ENCODE results near the gene CTAGE1. TPM values are rescaled to one million over a fixed set of nuclear protein-coding genes. Genes with fewer than 3 reads are reported as not detected.

The CTAGE1 gene
- total RNA-seq, 2 experiments from 2014 or later, result not detected

GRCh38 chr18:22448238-22448637 is 30.5 kb upstream of the CTAGE1 start:
- Mint-ChIP-seq H3K27me3 (peaks cover 3% of the 10 kb centered on the region), H3K36me3 (no peaks in the 10 kb centered on the region), H3K4me3 (no peak overlapping the region), H3K27ac (no peak overlapping the region), H3K4me1 (peaks cover 2% of the 10 kb centered on the region), H3K9me3 (peaks cover 24% of the 10 kb centered on the region)
- DNase-seq, result no peak

DNA sequence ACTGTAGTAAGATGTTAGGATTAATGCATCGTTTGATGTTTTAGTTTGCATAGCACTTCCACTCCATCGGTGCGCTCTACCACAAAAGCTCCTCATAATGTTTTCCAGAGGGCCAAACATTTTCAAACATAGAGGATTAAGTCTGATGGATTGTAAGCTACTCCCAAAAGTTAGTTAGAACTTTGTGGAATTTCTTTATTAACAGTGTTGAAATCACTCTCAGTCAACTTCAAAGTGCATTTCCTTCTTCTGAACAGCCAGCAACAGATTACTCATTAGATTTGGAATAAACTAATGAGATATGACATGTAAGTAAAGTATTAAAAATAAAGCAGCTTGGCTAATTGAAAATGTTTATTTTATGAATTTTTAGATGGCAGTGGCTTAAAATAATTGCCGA is 30.1 kb upstream of the CTAGE1 start:
- Mint-ChIP-seq H3K36me3 (no peaks in the 10 kb centered on the region), H3K27me3 (peaks cover 2% of the 10 kb centered on the region), H3K4me1 (peaks cover 2% of the 10 kb centered on the region), H3K27ac (no peak overlapping the region), H3K9me3 (peaks cover 24% of the 10 kb centered on the region), H3K4me3 (no peak overlapping the region)
- no peak for DNase-seq

GRCh38 chr18:22446911-22447310 is 29.2 kb upstream of the CTAGE1 start:
- Mint-ChIP-seq H3K36me3 (no peaks in the 10 kb centered on the region), H3K4me3 (no peak overlapping the region), H3K4me1 (no peaks in the 10 kb centered on the region), H3K9me3 (peaks cover 24% of the 10 kb centered on the region), H3K27me3 (no peaks in the 10 kb centered on the region), H3K27ac (no peak overlapping the region)
- DNase-seq, result no peak

DNA sequence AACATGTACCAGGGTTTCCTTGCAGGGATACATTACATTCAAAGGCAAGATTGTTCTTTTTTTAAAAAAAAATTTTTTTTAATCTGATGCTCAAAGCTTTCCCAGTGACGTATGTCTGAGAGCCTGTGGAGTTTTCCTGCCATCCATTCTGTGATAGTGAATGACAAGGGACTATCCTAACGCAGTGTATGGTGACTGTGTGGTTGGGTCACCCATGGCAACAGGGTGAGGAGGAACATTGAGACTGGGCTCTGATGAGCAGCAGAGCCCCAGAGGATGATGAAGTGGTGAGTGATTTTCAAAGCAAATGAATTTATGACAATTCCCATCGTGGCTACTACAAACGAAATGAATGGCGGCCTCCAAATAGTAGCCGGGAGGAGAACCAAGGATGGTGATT is 28.6 kb upstream of the CTAGE1 start:
- Mint-ChIP-seq H3K9me3 (peaks cover 24% of the 10 kb centered on the region), H3K4me3 (no peak overlapping the region), H3K36me3 (no peaks in the 10 kb centered on the region), H3K4me1 (no peaks in the 10 kb centered on the region), H3K27ac (no peak overlapping the region), H3K27me3 (no peaks in the 10 kb centered on the region)
- no peak for DNase-seq

GRCh38 chr18:22441638-22442037 is 23.9 kb upstream of the CTAGE1 start:
- Mint-ChIP-seq H3K4me1 (no peaks in the 10 kb centered on the region), H3K36me3 (no peaks in the 10 kb centered on the region), H3K9me3 (no peaks in the 10 kb centered on the region), H3K27ac (no peak overlapping the region), H3K4me3 (no peak overlapping the region), H3K27me3 (no peaks in the 10 kb centered on the region)
- no peak for DNase-seq

DNA sequence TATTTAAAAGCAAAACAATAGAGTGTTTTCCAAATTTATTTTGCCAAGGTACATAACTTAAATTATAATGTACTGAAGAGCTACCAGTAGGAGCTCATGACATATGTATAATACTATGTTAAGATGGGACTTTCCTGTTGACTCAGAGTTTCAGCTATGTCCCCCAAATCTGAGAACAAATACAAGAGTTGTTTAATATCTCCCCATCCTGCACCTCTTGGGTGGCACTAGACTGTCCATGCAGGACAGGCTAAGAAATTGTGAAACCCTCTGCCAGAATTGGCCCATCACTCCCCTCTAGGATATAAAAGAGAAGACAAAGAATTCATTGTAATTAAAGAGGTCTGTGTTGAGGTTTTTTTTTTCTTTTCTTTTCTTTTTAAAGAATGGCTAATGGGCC is 21.7 kb upstream of the CTAGE1 start:
- H3K9me3 Mint-ChIP-seq, result no peaks in the 10 kb centered on the region
- DNase-seq, result no peak
- H3K27ac Mint-ChIP-seq, result no peak overlapping the region
- no peaks in the 10 kb centered on the region for H3K27me3 Mint-ChIP-seq
- no peaks in the 10 kb centered on the region for H3K4me1 Mint-ChIP-seq
- H3K4me3 Mint-ChIP-seq, result no peak overlapping the region
- no peaks in the 10 kb centered on the region for H3K36me3 Mint-ChIP-seq

DNA sequence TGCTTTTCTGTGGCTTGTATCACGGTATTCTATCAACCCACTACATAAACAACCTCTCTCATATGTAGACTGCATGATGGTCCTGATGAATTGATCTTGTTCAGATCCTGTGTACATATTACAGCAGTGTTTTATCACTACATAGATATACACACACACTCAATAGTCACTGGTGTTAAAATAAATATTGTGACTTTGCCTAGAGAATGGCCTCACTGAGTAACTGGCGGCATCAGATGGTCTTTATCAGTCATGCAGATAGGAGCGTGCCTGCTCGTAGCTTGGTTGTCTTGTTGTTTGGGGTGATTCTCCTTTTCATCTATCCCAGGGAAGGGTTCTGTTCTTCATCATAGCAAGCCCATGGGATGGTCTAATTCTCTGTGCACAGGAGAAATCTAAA is 18.4 kb upstream of the CTAGE1 start:
- Mint-ChIP-seq H3K27me3 (no peaks in the 10 kb centered on the region), H3K9me3 (no peaks in the 10 kb centered on the region), H3K4me3 (no peak overlapping the region), H3K4me1 (no peaks in the 10 kb centered on the region), H3K27ac (no peak overlapping the region), H3K36me3 (no peaks in the 10 kb centered on the region)
- no peak for DNase-seq

GRCh38 chr18:22434973-22435608 is 17.4 kb upstream of the CTAGE1 start:
- H3K4me1 Mint-ChIP-seq, result no peaks in the 10 kb centered on the region
- no peak overlapping the region for H3K27ac Mint-ChIP-seq
- DNase-seq, result no peak
- no peak overlapping the region for H3K4me3 Mint-ChIP-seq
- H3K9me3 Mint-ChIP-seq, result no peaks in the 10 kb centered on the region
- H3K27me3 Mint-ChIP-seq, result no peaks in the 10 kb centered on the region
- H3K36me3 Mint-ChIP-seq, result no peaks in the 10 kb centered on the region

GRCh38 chr18:22433956-22434355 is 16.2 kb upstream of the CTAGE1 start:
- Mint-ChIP-seq H3K27me3 (no peaks in the 10 kb centered on the region), H3K36me3 (no peaks in the 10 kb centered on the region), H3K27ac (no peak overlapping the region), H3K9me3 (no peaks in the 10 kb centered on the region), H3K4me1 (no peaks in the 10 kb centered on the region), H3K4me3 (no peak overlapping the region)
- no peak for DNase-seq

- Mint-ChIP-seq H3K36me3 (no peaks in the 10 kb centered on the region), H3K27ac (no peak overlapping the region), H3K27me3 (no peaks in the 10 kb centered on the region), H3K4me3 (no peak overlapping the region), H3K4me1 (no peaks in the 10 kb centered on the region), H3K9me3 (no peaks in the 10 kb centered on the region)
- no peak for DNase-seq
Measured at GRCh38 chr18:22432657-22433137, 15.0 kb upstream of the CTAGE1 start.

DNA sequence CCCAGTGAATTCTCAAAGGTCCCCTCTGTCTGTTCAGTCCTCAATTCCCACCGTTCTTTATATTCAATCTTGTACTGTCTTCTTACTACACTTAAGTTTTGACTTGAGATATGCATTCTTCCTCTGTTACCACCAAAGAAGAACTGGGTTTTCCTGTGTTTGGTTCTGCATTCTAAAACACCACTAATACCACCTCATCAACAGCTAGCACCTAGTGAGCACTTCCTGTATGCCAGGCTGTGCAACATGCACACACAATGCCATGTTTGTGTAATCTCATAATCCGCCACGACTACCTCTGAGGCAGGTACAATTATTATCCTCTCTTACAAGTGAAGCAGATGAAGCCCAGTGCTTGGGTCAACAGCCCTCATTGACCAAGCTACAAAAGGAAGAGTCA is 11.8 kb upstream of the CTAGE1 start:
- no peaks in the 10 kb centered on the region for H3K9me3 Mint-ChIP-seq
- H3K4me1 Mint-ChIP-seq, result no peaks in the 10 kb centered on the region
- H3K27me3 Mint-ChIP-seq, result no peaks in the 10 kb centered on the region
- H3K27ac Mint-ChIP-seq, result no peak overlapping the region
- no peak for DNase-seq
- no peak overlapping the region for H3K4me3 Mint-ChIP-seq
- no peaks in the 10 kb centered on the region for H3K36me3 Mint-ChIP-seq

GRCh38 chr18:22428672-22429071 is 11.0 kb upstream of the CTAGE1 start:
- H3K4me1 Mint-ChIP-seq, result no peaks in the 10 kb centered on the region
- no peaks in the 10 kb centered on the region for H3K27me3 Mint-ChIP-seq
- no peak overlapping the region for H3K4me3 Mint-ChIP-seq
- H3K36me3 Mint-ChIP-seq, result no peaks in the 10 kb centered on the region
- no peak for DNase-seq
- H3K27ac Mint-ChIP-seq, result no peak overlapping the region
- no peaks in the 10 kb centered on the region for H3K9me3 Mint-ChIP-seq

DNA sequence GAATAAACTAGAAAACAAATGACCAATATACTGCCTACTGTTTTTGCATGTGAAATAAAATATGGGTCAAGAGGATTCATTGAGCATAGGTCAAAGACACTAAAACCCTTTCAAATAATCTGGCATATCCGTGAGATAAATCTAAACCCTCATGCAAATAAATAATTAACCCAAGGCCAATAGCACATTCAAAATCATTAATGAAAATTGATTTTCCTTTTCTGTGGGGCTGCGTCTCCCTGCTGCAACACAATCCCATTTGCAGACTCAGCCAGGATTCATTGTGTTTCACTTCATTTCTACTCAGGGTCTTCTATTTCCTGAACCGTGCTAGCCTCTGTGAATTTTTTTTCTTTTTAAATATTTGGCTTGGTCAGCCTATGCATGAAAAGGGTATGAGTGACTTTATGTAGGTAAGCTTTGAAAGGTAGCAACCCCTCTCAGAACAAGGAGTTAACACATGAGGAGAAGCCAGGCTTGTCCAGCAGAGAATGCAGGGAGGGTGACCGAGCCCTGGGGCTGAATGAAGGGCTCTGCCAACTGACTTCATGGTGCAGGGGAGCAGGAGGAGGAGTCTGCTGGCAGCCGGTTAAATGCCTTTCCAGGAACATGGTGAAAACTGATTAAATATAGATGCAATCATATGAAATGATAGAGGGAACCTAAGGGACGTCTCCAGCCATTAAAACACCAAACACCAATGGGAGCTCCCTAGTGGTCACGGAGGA is 10.3 kb upstream of the CTAGE1 start:
- Mint-ChIP-seq H3K4me3 (no peak overlapping the region), H3K9me3 (no peaks in the 10 kb centered on the region), H3K36me3 (no peaks in the 10 kb centered on the region), H3K27me3 (no peaks in the 10 kb centered on the region), H3K4me1 (no peaks in the 10 kb centered on the region), H3K27ac (no peak overlapping the region)
- no peak for DNase-seq

- Mint-ChIP-seq H3K4me1 (no peaks in the 10 kb centered on the region), H3K27me3 (peaks cover 4% of the 10 kb centered on the region)
Measured at GRCh38 chr18:22424565-22424963, 6.8 kb upstream of the CTAGE1 start.

DNA sequence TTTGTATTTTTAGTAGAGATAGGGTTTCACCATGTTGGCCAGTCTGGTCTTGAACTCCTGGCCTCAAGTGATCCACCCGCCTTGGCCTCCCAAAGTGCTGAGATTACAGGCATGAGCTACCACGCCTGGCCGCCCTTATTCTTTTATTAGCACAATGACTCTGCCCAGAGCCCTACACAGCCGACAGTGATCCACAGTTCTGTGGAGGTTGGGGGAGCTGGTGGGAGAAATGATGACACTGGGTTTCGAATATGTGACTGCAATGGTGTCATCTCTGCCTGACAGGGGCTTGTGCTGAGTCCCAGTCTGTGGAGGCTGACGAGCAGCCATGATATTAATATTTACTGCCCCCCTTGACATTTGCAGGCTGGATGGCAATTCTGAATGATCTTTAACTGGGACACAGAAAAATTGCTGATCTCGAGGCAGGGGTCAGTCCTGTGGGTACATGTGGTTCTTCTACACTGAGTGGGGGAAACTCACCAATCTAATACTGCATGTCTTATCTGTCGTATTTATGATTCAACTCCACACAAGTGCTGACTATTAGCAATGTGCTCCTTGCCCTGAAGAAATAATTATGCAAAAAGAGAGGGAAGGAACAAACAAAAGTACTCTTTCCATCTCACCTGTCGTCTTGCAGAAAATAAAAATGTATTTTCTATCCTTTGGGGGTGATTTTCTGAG is 6.3 kb upstream of the CTAGE1 start:
- no peaks in the 10 kb centered on the region for H3K4me1 Mint-ChIP-seq
- H3K4me3 Mint-ChIP-seq, result no peak overlapping the region
- DNase-seq, result no peak
- H3K9me3 Mint-ChIP-seq, result peaks cover 3% of the 10 kb centered on the region
- peaks cover 4% of the 10 kb centered on the region for H3K27me3 Mint-ChIP-seq
- H3K36me3 Mint-ChIP-seq, result no peaks in the 10 kb centered on the region
- H3K27ac Mint-ChIP-seq, result no peak overlapping the region

More at GRCh38 chr18:22424565-22424963, 6.8 kb upstream of the CTAGE1 start:
- H3K36me3 Mint-ChIP-seq, result no peaks in the 10 kb centered on the region
- no peak for DNase-seq
- H3K9me3 Mint-ChIP-seq, result peaks cover 3% of the 10 kb centered on the region
- no peak overlapping the region for H3K4me3 Mint-ChIP-seq
- H3K27ac Mint-ChIP-seq, result no peak overlapping the region

Data from activated naive CD8-positive, alpha-beta T cell treated with anti-CD3 and anti-CD28 coated beads for 36 hours (primary cell).